ENCODE data around the gene ZSCAN5B. TPM values are rescaled to one million over a fixed set of nuclear protein-coding genes. Genes with fewer than 3 reads are reported as not detected.

Gene ZSCAN5B
- total and polyA plus RNA-seq, 8 donors: 0.07 TPM; not detected in 7

DNA sequence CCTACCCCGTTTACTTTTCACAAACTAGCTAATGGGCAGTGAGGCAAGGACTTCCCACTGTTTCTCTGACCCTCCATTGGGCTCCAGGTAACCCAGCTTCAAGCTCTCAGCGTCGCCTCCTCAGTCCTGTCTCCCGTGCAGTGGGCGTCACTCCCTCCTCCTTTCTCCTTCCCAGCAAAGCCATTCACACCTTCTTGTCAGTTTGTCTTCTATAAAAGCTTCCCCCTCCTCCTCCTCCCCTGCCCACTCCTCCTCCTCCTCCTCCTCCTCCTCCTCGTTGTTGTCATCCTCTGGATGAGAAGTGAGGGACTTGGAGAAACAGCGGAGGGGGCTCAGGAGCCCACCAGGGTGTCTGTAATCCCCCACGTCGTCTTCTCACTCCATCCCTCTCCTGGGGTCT, 23.5 kb downstream of the ZSCAN5B start:
- Histone ChIP-seq H3K27me3 (no peaks in the 10 kb centered on the region), H3K36me3 (no peaks in the 10 kb centered on the region), H3K27ac (no peak overlapping the region), H3K4me1 (no peaks in the 10 kb centered on the region), H3K4me3 (no peak overlapping the region), H3K9me3 (no peaks in the 10 kb centered on the region)
- TF ChIP-seq, protein P1, sequence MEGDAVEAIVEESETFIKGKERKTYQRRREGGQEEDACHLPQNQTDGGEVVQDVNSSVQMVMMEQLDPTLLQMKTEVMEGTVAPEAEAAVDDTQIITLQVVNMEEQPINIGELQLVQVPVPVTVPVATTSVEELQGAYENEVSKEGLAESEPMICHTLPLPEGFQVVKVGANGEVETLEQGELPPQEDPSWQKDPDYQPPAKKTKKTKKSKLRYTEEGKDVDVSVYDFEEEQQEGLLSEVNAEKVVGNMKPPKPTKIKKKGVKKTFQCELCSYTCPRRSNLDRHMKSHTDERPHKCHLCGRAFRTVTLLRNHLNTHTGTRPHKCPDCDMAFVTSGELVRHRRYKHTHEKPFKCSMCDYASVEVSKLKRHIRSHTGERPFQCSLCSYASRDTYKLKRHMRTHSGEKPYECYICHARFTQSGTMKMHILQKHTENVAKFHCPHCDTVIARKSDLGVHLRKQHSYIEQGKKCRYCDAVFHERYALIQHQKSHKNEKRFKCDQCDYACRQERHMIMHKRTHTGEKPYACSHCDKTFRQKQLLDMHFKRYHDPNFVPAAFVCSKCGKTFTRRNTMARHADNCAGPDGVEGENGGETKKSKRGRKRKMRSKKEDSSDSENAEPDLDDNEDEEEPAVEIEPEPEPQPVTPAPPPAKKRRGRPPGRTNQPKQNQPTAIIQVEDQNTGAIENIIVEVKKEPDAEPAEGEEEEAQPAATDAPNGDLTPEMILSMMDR (IDR thresholded peaks at IDR 0.05): no peak
- no peak for FAIRE-seq
- ATAC-seq: no peak
- no peak for DNase-seq
- 21 to 27% methylated on average over 9 of the region's 9 CpGs for WGBS, 2 donors
- intact Hi-C loops (cut with DNase I): loop anchor here in 1 of 3 donors (5.0 kb wide), 1 partner anchor 72 kb away; no protein-coding TSS in a partner anchor

DNA sequence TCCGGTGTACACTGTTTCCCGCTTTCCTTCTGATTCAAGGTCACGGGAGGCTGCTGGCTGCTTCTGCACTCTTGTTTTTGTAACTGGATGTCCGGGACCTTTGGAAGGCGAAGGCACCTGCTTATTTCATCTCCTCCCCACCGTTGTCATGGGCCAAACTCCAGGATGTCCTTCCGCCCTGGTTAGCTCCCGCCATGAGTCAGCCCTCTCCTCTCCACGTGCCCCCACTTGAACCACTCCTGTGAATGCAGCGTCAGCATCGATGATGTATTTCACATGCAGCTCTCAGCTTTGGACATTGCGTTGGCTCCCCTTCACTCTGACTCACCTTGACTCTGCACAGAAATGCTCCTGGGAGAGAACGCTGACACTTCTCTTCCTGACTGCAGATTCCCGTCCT, 27.3 kb downstream of the ZSCAN5B start:
- H3K27ac ChIP-seq: no peak overlapping the region
- TF ChIP-seq, protein P1 (IDR thresholded peaks at IDR 0.05): no peak
- DNase-seq: peak in 3 of 6 donors; percentile 48 to 76 (median 63)
- no peaks in the 10 kb centered on the region for H3K4me1 ChIP-seq
- no peak overlapping the region for H3K4me3 ChIP-seq
- peak; percentile 57 to 86 (median 70) for ATAC-seq
- H3K36me3 ChIP-seq: no peaks in the 10 kb centered on the region
- no peak for FAIRE-seq
- 27 to 40% methylated on average over 14 of the region's 14 CpGs for WGBS, 2 donors
- no peaks in the 10 kb centered on the region for H3K9me3 ChIP-seq
- H3K27me3 ChIP-seq: no peaks in the 10 kb centered on the region
- intact Hi-C loops (cut with DNase I): loop anchor here in 1 of 3 donors (5.0 kb wide), 1 partner anchor 68 kb away; no protein-coding TSS in a partner anchor

DNA sequence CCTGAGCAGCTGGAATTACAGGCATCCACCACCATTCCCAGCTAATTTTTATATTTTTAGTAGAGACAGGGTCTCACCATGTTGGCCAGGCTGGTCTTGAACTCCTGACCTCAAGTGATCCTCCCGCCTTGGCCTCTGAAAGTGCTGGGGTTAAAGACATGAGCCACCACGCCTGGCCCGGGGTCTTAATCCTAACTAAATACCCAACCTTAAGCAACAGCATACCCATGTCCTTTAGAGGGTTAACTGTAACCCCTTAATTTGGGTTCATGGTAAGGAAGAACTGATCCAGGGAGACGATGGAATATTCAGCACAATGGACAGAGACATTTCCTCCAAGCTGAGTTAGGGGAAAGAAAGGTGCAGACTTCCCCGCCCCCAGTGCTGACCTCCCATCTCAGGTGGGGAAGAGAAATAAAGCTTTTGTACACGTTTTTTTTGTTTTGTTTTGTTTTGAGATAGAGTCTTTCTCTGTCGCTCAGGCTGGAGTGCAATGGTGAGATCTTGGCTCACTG, 30.5 kb downstream of the ZSCAN5B start:
- Histone ChIP-seq H3K9me3 (no peaks in the 10 kb centered on the region), H3K36me3 (no peaks in the 10 kb centered on the region), H3K4me1 (no peaks in the 10 kb centered on the region), H3K27me3 (no peaks in the 10 kb centered on the region), H3K27ac (no peak overlapping the region), H3K4me3 (no peak overlapping the region)
- FAIRE-seq: no peak
- WGBS, 2 donors: 45 to 48% methylated on average over 7 of the region's 7 CpGs
- no peak for DNase-seq
- TF ChIP-seq, protein P1 (IDR thresholded peaks at IDR 0.05): no peak
- ATAC-seq: no peak
- intact Hi-C loops (cut with DNase I): no loop called here

DNA sequence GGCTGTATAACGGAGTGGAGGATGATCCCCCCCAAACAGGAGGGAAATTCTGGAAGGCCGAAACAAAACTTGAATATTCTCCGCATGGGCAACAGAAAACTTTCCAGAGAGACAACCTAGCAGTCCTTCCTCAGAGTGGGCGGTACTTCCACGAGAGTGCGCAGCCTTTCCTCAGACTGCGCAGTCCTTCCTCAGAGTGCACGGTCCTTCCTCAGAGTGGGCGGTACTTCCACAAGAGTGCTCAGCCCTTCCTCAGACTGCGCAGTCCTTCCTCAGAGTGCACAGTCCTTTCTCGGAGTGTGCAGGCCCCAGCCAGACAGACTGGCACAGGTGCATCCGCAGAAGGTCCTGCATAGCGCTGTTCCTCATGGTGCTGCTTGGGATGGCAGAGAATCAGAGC, 34.5 kb downstream of the ZSCAN5B start:
- no peak for ATAC-seq
- FAIRE-seq: no peak
- intact Hi-C loops (cut with DNase I): no loop called here
- H3K27ac ChIP-seq: no peak overlapping the region
- H3K4me1 ChIP-seq: no peaks in the 10 kb centered on the region
- TF ChIP-seq, protein P1 (IDR thresholded peaks at IDR 0.05): no peak
- H3K36me3 ChIP-seq: peaks cover 0 to 21% (median 3%) of the 10 kb centered on the region in 3 donors
- 91% methylated on average over 13 of the region's 13 CpGs for WGBS, 2 donors
- no peaks in the 10 kb centered on the region for H3K27me3 ChIP-seq
- H3K9me3 ChIP-seq: no peaks in the 10 kb centered on the region
- no peak overlapping the region for H3K4me3 ChIP-seq
- DNase-seq: no peak

DNA sequence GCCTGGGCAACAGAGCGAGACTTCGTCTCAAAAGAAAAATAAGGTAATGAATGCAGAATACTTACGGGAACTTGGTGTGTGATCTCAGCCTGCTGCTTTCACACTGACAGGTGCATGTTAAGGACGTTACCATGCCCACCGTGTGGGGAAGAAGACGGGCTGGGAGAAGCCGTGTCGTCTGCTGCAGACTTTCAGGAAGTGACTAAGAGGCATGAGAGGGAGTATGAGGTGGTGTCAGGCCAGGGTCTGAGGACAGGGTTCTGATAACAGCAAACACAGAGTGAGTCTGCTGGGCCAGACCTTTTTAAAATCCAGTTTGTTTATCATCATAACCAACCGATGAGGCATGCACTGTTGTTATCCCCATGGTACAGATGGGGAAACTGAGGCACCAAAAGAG, 35.3 kb downstream of the ZSCAN5B start:
- Histone ChIP-seq H3K36me3 (peaks cover 0 to 21% (median 3%) of the 10 kb centered on the region in 3 donors), H3K4me3 (no peak overlapping the region), H3K27me3 (no peaks in the 10 kb centered on the region), H3K4me1 (no peaks in the 10 kb centered on the region), H3K9me3 (no peaks in the 10 kb centered on the region), H3K27ac (no peak overlapping the region)
- intact Hi-C loops (cut with DNase I): no loop called here
- TF ChIP-seq, protein P1 (IDR thresholded peaks at IDR 0.05): no peak
- no peak for DNase-seq
- WGBS, 2 donors: 70 to 77% methylated on average over 9 of the region's 9 CpGs
- no peak for FAIRE-seq
- no peak for ATAC-seq
